ENCODE results near the gene GEMIN4. TPM values are rescaled to one million over a fixed set of nuclear protein-coding genes. Genes with fewer than 3 reads are reported as not detected.

GEMIN4 gene
- total and polyA plus RNA-seq, 2 of the 4 experiments (the other 2 are of a cell fraction): 16.5 to 20.4 TPM

DNA sequence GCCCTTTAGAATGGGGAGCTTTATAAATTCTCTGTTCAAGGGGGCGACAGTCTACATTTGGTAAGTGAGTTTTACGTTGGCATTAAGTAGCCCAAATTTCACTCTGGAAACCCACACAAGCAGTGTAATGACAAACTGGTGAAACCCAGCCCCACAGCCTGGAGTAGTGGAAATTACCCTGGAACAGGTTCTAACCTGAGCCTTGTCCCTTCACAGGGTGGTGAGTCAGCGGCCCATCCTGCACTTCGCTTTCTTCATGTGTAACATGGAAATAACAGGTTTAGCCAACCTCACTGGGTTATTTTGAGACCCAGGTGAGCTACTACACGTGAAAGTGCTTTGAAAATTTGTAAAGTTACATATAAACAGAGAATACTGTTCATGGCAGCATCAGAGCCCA lies 23.2 kb downstream of the GEMIN4 start:
- no peak overlapping the region for H4K8ac ChIP-seq (ENCODE audit: low read depth in 2 of 2, low read length in 2 of 2)
- H4K91ac ChIP-seq (ENCODE audit: insufficient read depth, low read depth, low read length): no peak overlapping the region
- no peak overlapping the region for H2BK5ac ChIP-seq (ENCODE audit: low read depth, low read length, poor library complexity, severe bottlenecking)
- no peak overlapping the region for H3K18ac ChIP-seq (ENCODE audit: low read depth, low read length)
- no peak overlapping the region for H3K9ac ChIP-seq (ENCODE audit: low read depth, low read length)
- H2AK5ac ChIP-seq (ENCODE audit: low read depth, low read length): peak overlapping the region; percentile 44; the same call in 1 of the 2 replicates
- DNase-seq (no peak), ATAC-seq (ENCODE audit: low read depth) (no peak)
- H2BK15ac ChIP-seq (ENCODE audit: low read depth, low read length): no peak overlapping the region
- peaks cover 8% of the 10 kb centered on the region for H3K9me1 ChIP-seq (ENCODE audit: insufficient read depth, low read length)
- no peaks in the 10 kb centered on the region for H3K27me3 ChIP-seq (ENCODE audit: control insufficient read depth, insufficient read depth, low read length)
- WGBS, 2 experiments (ENCODE audit: extremely low coverage in 2 of 2, insufficient read length in 1 of 2): 100% methylated on average over 1 of the region's 5 CpGs; no CpG with 5 or more reads in 1 of the 2 experiments
- no peak overlapping the region for H2AFZ ChIP-seq (replicated peaks; ENCODE audit: low read length, poor library complexity)
- intact Hi-C loops (cut with micrococcal nuclease) (no loop called here), dilution Hi-C loops (cut with HindIII; ENCODE audit: low sequenced_read_pairs, unreplicated experiment) (no loop called here), in situ Hi-C loops (cut with MboI; ENCODE audit: low sequenced_read_pairs) (no loop called here)
- no peak overlapping the region for H3K4me2 ChIP-seq (ENCODE audit: low read depth, low read length)
- H3K9me3 ChIP-seq (ENCODE audit: control insufficient read depth, insufficient read depth, low read length): no peaks in the 10 kb centered on the region
- no peak overlapping the region for H3K4me3 ChIP-seq (ENCODE audit: insufficient read depth, low read depth, low read length)
- H4K20me1 ChIP-seq (ENCODE audit: insufficient read depth, low read length): peaks cover 4% of the 10 kb centered on the region; the same call in 1 of the 2 replicates
- TF ChIP-seq RAD21 (IDR thresholded peaks at IDR 0.05; ENCODE audit: low read length): no peak
- TF ChIP-seq FOS (IDR thresholded peaks at IDR 0.05; ENCODE audit: low read depth, low read length): no peak
- TF ChIP-seq BHLHE40 (IDR thresholded peaks at IDR 0.05; ENCODE audit: low read depth, low read length): no peak
- TF ChIP-seq NFE2L2 (IDR thresholded peaks at IDR 0.05; ENCODE audit: low read depth, low read length): no peak
- TF ChIP-seq POLR2A (IDR thresholded peaks at IDR 0.05; ENCODE audit: low read depth, low read length): no peak
- no peak for TF ChIP-seq MAFK (IDR thresholded peaks at IDR 0.05; ENCODE audit: low read depth, low read length)
- TF ChIP-seq SMC3 (IDR thresholded peaks at IDR 0.05; ENCODE audit: low read depth, low read length): no peak
- no peak for TF ChIP-seq MXI1 (IDR thresholded peaks at IDR 0.05; ENCODE audit: borderline replicate concordance, low read depth, low read length)
- no peak for TF ChIP-seq USF2 (IDR thresholded peaks at IDR 0.05; ENCODE audit: low read depth, low read length)
- TF ChIP-seq, protein P1, sequence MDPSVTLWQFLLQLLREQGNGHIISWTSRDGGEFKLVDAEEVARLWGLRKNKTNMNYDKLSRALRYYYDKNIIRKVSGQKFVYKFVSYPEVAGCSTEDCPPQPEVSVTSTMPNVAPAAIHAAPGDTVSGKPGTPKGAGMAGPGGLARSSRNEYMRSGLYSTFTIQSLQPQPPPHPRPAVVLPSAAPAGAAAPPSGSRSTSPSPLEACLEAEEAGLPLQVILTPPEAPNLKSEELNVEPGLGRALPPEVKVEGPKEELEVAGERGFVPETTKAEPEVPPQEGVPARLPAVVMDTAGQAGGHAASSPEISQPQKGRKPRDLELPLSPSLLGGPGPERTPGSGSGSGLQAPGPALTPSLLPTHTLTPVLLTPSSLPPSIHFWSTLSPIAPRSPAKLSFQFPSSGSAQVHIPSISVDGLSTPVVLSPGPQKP (IDR thresholded peaks at IDR 0.05; ENCODE audit: borderline replicate concordance, low read depth, low read length): no peak
- ChIA-PET POLR2A (ENCODE audit: unreplicated experiment) (no interaction called here), CTCF (interaction anchor here (1.0 kb wide), 1 partner anchor 268 kb away, joined by 5 read pairs; the partner anchor contains the start of gene TIMM22)
- no peak overlapping the region for H3K27ac ChIP-seq (ENCODE audit: insufficient read depth, low read length)
- no TSS peak for BruUV-seq (replicated peaks)
- no peak overlapping the region for H4K5ac ChIP-seq (ENCODE audit: low read depth, low read length)
- H3K14ac ChIP-seq (replicated peaks; ENCODE audit: low read depth, low read length): no peak overlapping the region
- peaks cover 10% of the 10 kb centered on the region for H3K4me1 ChIP-seq (ENCODE audit: control insufficient read depth, insufficient read depth, low read length)
- peaks cover 1% of the 10 kb centered on the region; the same call in 1 of the 2 replicates for H3K36me3 ChIP-seq (ENCODE audit: control insufficient read depth, insufficient read depth, low read length)
- H3K23ac ChIP-seq (ENCODE audit: low read depth, low read length): no peak overlapping the region; the same call in 1 of the 2 replicates
- 0 out of 2 replicates have a peak overlapping the region, but pooled peaks have one; percentile 18 for H3K4ac ChIP-seq (ENCODE audit: low read depth, low read length)
- H2BK120ac ChIP-seq (ENCODE audit: low read depth, low read length): no peak overlapping the region
- H2BK20ac ChIP-seq (ENCODE audit: low read depth, low read length): no peak overlapping the region
- H3K79me1 ChIP-seq (ENCODE audit: low read depth in 1 of 2, low read length in 2 of 2): peaks cover 14 to 42% of the 10 kb centered on the region in 2 experiments
- H3K56ac ChIP-seq (ENCODE audit: extremely low read depth, insufficient read depth, low read length): no peak overlapping the region
- H2AK9ac ChIP-seq (replicated peaks; ENCODE audit: low read depth, low read length, poor library complexity): no peak overlapping the region

Measured in IMR-90 (cell line).